Fibroblast of gingiva (primary cell): ENCODE measurements around the gene SCARB2.
"Not testable (repeated sequence)": the region's sequence is repeated elsewhere in the genome, so short reads cannot be mapped to it uniquely, and the experiment has no call there.

Source experiments
- DNase-seq: peaks from one replicate; pipeline ENCODE4 v3.0.0-alpha.2; 2011; ENCODE audit warnings: low read depth

Gene SCARB2

GRCh38 chr4:76213415-76214176, at the start of gene SCARB2:
TSS of gene SCARB2 (minus strand) at chr4:76213824. CDS start at chr4:76213543, 281 bp downstream.
- peak; percentile 90 for DNase-seq

- no peak for DNase-seq
Measured at GRCh38 chr4:76260571-76260970, 46.9 kb upstream of the SCARB2 start.

- DNase-seq, result no peak
Measured at GRCh38 chr4:76257824-76258223, 44.2 kb upstream of the SCARB2 start.

GRCh38 chr4:76256968-76257367, 43.3 kb upstream of the SCARB2 start:
- DNase-seq, result no peak

- DNase-seq, result no peak
Measured at GRCh38 chr4:76256032-76256431, 42.4 kb upstream of the SCARB2 start.

- no peak for DNase-seq
Measured at GRCh38 chr4:76253511-76253910, 39.9 kb upstream of the SCARB2 start.

GRCh38 chr4:76252271-76252653, 38.6 kb upstream of the SCARB2 start:
- no peak for DNase-seq

- DNase-seq, result peak; percentile 59
Measured at GRCh38 chr4:76251441-76252270, 38.0 kb upstream of the SCARB2 start, which contains the start of gene FAM47E. TSS of gene FAM47E (plus strand) at chr4:76251721. CDS start at chr4:76251747, 26 bp downstream.

GRCh38 chr4:76250962-76251361, 37.3 kb upstream of the SCARB2 start:
- no peak for DNase-seq

GRCh38 chr4:76246852-76247251, 33.2 kb upstream of the SCARB2 start:
- no peak for DNase-seq

- DNase-seq, result no peak
Measured at GRCh38 chr4:76246025-76246424, 32.4 kb upstream of the SCARB2 start.

- DNase-seq, result not testable (repeated sequence)
Measured at GRCh38 chr4:76243877-76244276, 30.3 kb upstream of the SCARB2 start.

- DNase-seq, result no peak
Measured at GRCh38 chr4:76240236-76240635, 26.6 kb upstream of the SCARB2 start.

- no peak for DNase-seq
Measured at GRCh38 chr4:76238701-76239100, 25.1 kb upstream of the SCARB2 start.

GRCh38 chr4:76238236-76238635, 24.6 kb upstream of the SCARB2 start:
- DNase-seq, result no peak

GRCh38 chr4:76235915-76236314, 22.3 kb upstream of the SCARB2 start:
- no peak for DNase-seq

GRCh38 chr4:76235407-76235806, 21.8 kb upstream of the SCARB2 start:
- DNase-seq, result no peak

GRCh38 chr4:76234679-76235044, 21.0 kb upstream of the SCARB2 start:
- DNase-seq, result no peak

- DNase-seq, result no peak
Measured at GRCh38 chr4:76233967-76234678, 20.5 kb upstream of the SCARB2 start.

- DNase-seq, result no peak
Measured at GRCh38 chr4:76233529-76233928, 19.9 kb upstream of the SCARB2 start.

GRCh38 chr4:76233083-76233482, 19.5 kb upstream of the SCARB2 start:
- no peak for DNase-seq

GRCh38 chr4:76232681-76233080, 19.1 kb upstream of the SCARB2 start:
- DNase-seq, result peak; percentile 38

GRCh38 chr4:76226418-76226817, 12.8 kb upstream of the SCARB2 start:
- no peak for DNase-seq
